ENCODE results near the gene TIMM50.

DNA sequence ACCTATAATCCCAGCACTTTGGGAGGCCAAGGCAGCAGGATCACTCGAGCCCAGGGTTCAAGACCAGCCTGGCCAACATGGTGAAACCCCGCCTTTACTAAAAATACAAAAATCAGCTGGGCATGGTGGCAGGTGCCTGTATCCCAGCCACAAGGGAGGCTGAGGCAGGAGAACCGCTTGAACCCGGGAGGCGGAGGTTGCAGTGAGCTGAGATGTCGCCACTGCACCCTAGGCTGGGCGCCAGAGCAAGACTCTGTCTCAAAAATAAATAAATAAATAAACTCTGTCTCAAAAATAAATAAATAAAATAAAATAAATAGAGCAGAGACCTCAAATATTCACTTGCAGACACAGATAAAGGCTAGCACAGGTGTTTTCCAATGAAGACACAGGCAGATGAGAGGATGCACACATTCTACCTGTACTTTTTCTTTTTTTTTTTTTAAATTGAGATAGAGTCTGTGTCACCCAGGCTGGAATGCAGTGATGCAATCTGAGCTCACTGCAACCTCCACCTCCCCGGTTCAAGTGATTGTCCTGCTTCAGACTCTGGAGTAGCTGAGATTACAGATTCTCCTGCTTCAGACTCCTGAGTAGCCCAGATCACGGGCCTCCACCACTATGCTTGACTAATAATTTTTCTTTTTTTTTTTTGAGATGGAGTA lies 42.2 kb upstream of the TIMM50 start:
- TF ChIP-seq, protein P1, sequence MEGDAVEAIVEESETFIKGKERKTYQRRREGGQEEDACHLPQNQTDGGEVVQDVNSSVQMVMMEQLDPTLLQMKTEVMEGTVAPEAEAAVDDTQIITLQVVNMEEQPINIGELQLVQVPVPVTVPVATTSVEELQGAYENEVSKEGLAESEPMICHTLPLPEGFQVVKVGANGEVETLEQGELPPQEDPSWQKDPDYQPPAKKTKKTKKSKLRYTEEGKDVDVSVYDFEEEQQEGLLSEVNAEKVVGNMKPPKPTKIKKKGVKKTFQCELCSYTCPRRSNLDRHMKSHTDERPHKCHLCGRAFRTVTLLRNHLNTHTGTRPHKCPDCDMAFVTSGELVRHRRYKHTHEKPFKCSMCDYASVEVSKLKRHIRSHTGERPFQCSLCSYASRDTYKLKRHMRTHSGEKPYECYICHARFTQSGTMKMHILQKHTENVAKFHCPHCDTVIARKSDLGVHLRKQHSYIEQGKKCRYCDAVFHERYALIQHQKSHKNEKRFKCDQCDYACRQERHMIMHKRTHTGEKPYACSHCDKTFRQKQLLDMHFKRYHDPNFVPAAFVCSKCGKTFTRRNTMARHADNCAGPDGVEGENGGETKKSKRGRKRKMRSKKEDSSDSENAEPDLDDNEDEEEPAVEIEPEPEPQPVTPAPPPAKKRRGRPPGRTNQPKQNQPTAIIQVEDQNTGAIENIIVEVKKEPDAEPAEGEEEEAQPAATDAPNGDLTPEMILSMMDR (IDR thresholded peaks at IDR 0.05) = no peak
- no peak for TF ChIP-seq EZH2phosphoT487 (IDR thresholded peaks at IDR 0.05)

All from neural progenitor cell (in vitro differentiated cells).